Vagina (tissue), 2 donors: Measurements from ENCODE around the gene UFD1.

Experiments
- CTCF ChIP-seq, 3 experiments: fragments of 450-650 bp in 2 of 3; fragments of 200-600 bp in 1 of 3; sonication (generic) in 1 of 3; IDR thresholded peaks; one replicate each; pipeline ENCODE4 v1.5.1; 2017 to 2019; ENCODE audit warnings: antibody characterized with exemption in 3 of 3, mild to moderate bottlenecking in 2 of 3, moderate library complexity in 2 of 3
- POLR2A ChIP-seq, 2 donors: fragments of 450-650 bp; IDR thresholded peaks; one replicate each; pipeline ENCODE4 v1.6.1; 2017; ENCODE audit warnings: antibody characterized with exemption in 2 of 2, mild to moderate bottlenecking in 2 of 2, moderate library complexity in 2 of 2
- POLR2AphosphoS5 ChIP-seq, 2 donors: sonication (generic); formaldehyde crosslinking; IDR thresholded peaks; one replicate each; pipeline ENCODE4 v1.9.0; 2017; ENCODE audit warnings: antibody characterized with exemption in 2 of 2, mild to moderate bottlenecking in 2 of 2, low read depth in 1 of 2; ENCODE audit not compliant: insufficient read depth in 1 of 2

- no peak for TF ChIP-seq CTCF (IDR thresholded peaks at IDR 0.05)
- no peak for TF ChIP-seq POLR2A (IDR thresholded peaks at IDR 0.05)
- TF ChIP-seq POLR2AphosphoS5 (IDR thresholded peaks at IDR 0.05; ENCODE audit: insufficient read depth in 1 of 2, low read depth in 1 of 2) = no peak
These were observed 11.7 kb upstream of the UFD1 start for GRCh38 chr22:19490628-19491230.
